ENCODE data around the gene FUCA1. TPM values are rescaled to one million over a fixed set of nuclear protein-coding genes. Genes with fewer than 3 reads are reported as not detected.

Gene FUCA1
- total and polyA plus RNA-seq, 2 of the 8 experiments (the other 6 are each of a cell fraction or from before 2014, with no cell fraction given) = 5.9 to 6.4 TPM

- H3K23me2 ChIP-seq (ENCODE audit: low read depth, low read length) = peaks cover 7% of the 10 kb centered on the region
- POLR2A ChIA-PET (ENCODE audit: partially characterized antibody) = no interaction called here
- no peaks in the 10 kb centered on the region for H3K9me3 ChIP-seq (ENCODE audit: insufficient read depth in 2 of 2, low read depth in 1 of 2, low read length in 1 of 2)
- no peak overlapping the region for H3K56ac ChIP-seq (replicated peaks; ENCODE audit: insufficient read length, low read depth, low read length)
- H3K79me2 ChIP-seq (ENCODE audit: control insufficient read depth in 1 of 2, insufficient read depth in 2 of 2, low read length in 2 of 2) = no peaks in the 10 kb centered on the region
- H3K4me1 ChIP-seq (replicated peaks in 1 of 4; ENCODE audit: control insufficient read depth in 3 of 4, insufficient read depth in 4 of 4, low read length in 3 of 4) = no peaks in the 10 kb centered on the region; a peak in 1 of 7 replicates
- H3K18ac ChIP-seq (ENCODE audit: extremely low read depth, low read length) = no peak overlapping the region
- H3K27me3 ChIP-seq (replicated peaks in 1 of 4; ENCODE audit: control insufficient read depth in 3 of 4, extremely low read depth in 1 of 4, insufficient read depth in 3 of 4, low read length in 3 of 4) = peaks cover 6 to 28% (median 19%) of the 10 kb centered on the region in 4 experiments
- H3K23ac ChIP-seq (ENCODE audit: insufficient read length) = no peak overlapping the region
- CTCF ChIA-PET (ENCODE audit: partially characterized antibody) = interaction anchor here (0.5 to 1.1 kb wide), 4 partner anchors 10 to 56 kb away, joined by 3 to 5 read pairs (median 3); no protein-coding TSS in a partner anchor
- H4K20me1 ChIP-seq (replicated peaks in 1 of 2; ENCODE audit: control insufficient read depth in 1 of 2, insufficient read depth in 2 of 2, low read length in 2 of 2) = no peaks in the 10 kb centered on the region
- no peak overlapping the region for H3K27ac ChIP-seq (ENCODE audit: low read depth, low read length)
- H3K4me2 ChIP-seq (ENCODE audit: insufficient read depth in 1 of 2, low read depth in 2 of 2, low read length in 2 of 2) = no peak overlapping the region
- WGBS, 2 experiments (ENCODE audit: extremely low coverage in 1 of 2, insufficient coverage in 1 of 2, insufficient read length in 1 of 2, insufficient replicate concordance in 2 of 2, low coverage in 1 of 2, low lambda C conversion rate in 2 of 2, missing lambda C conversion rate in 1 of 2) = 93% methylated on average over 4 of the region's 4 CpGs; no CpG with 5 or more reads in 1 of the 2 experiments
- no peaks in the 10 kb centered on the region for H3K36me3 ChIP-seq (ENCODE audit: control insufficient read depth in 2 of 4, insufficient read depth in 4 of 4, low read length in 3 of 4)
- no peak overlapping the region for H3K9ac ChIP-seq (replicated peaks in 1 of 4; ENCODE audit: extremely low read depth in 1 of 4, low read depth in 3 of 4, low read length in 3 of 4)
- H4K5ac ChIP-seq (ENCODE audit: insufficient read length, low read depth, low read length) = no peak overlapping the region
- no peak overlapping the region for H2AK5ac ChIP-seq (ENCODE audit: low read depth, low read length)
- no peak overlapping the region for H3K14ac ChIP-seq (ENCODE audit: insufficient read length)
- no peak overlapping the region for H4K8ac ChIP-seq (ENCODE audit: extremely low read depth, insufficient read depth, low read length)
- no peak overlapping the region for H2BK15ac ChIP-seq (ENCODE audit: low read length)
- H2BK12ac ChIP-seq (ENCODE audit: low read depth, low read length) = no peak overlapping the region
- H2BK120ac ChIP-seq (replicated peaks; ENCODE audit: low read depth, low read length) = no peak overlapping the region
- H3K4me3 ChIP-seq (ENCODE audit: extremely low read depth in 1 of 4, insufficient read depth in 2 of 4, low read depth in 3 of 4, low read length in 4 of 4) = no peak overlapping the region
- DNase-seq (ENCODE audit: low read depth in 1 of 2, low spot score in 2 of 2) = no peak
- no peak for FAIRE-seq
- no peak overlapping the region for H2BK20ac ChIP-seq (ENCODE audit: low read length)
- no peak overlapping the region for H4K91ac ChIP-seq (replicated peaks; ENCODE audit: insufficient read length, low read length)
- H2BK5ac ChIP-seq (ENCODE audit: low read depth, low read length) = no peak overlapping the region
- no peaks in the 10 kb centered on the region for H3K79me1 ChIP-seq (ENCODE audit: low read depth, low read length)
- no peak overlapping the region for H2AFZ ChIP-seq (ENCODE audit: low read length)
- H3K4ac ChIP-seq (replicated peaks; ENCODE audit: insufficient read length, low read depth, low read length) = no peak overlapping the region
- TF ChIP-seq JUND (IDR thresholded peaks at IDR 0.05; ENCODE audit: low read length) = no peak
- no peak for TF ChIP-seq TAF1 (IDR thresholded peaks at IDR 0.05; ENCODE audit: low read depth, low read length)
- TF ChIP-seq CBX5 (IDR thresholded peaks at IDR 0.05; ENCODE audit: low read depth, low read length) = no peak
- no peak for TF ChIP-seq KDM4A (IDR thresholded peaks at IDR 0.05; ENCODE audit: low read depth, low read length, severe bottlenecking)
- no peak for TF ChIP-seq PHF8 (conservative IDR thresholded peaks at IDR 0.05; ENCODE audit: low read depth, low read length)
- no peak for TF ChIP-seq CHD2 (IDR thresholded peaks at IDR 0.05; ENCODE audit: low read length)
- TF ChIP-seq BCL11A (IDR thresholded peaks at IDR 0.05; ENCODE audit: low read depth in 2 of 2, low read length in 2 of 2) = no peak
- TF ChIP-seq CHD1 (IDR thresholded peaks at IDR 0.05; ENCODE audit: low read depth, low read length) = no peak
- TF ChIP-seq SIX5 (IDR thresholded peaks at IDR 0.05; ENCODE audit: low read depth, low read length) = no peak
- TF ChIP-seq USF2 (IDR thresholded peaks at IDR 0.05; ENCODE audit: low read length) = no peak
- TF ChIP-seq BACH1 (IDR thresholded peaks at IDR 0.05; ENCODE audit: low read length) = no peak
- no peak for TF ChIP-seq SRF (IDR thresholded peaks at IDR 0.05; ENCODE audit: low read depth, low read length)
- TF ChIP-seq SP2 (IDR thresholded peaks at IDR 0.05; ENCODE audit: low read length) = no peak
- TF ChIP-seq E2F6 (IDR thresholded peaks at IDR 0.05) = no peak
Measured at GRCh38 chr1:23865543-23865930, 2.6 kb downstream of the FUCA1 start.

Measured in H1 (cell line).